Activated naive CD8-positive, alpha-beta T cell treated with anti-CD3 and anti-CD28 coated beads for 36 hours (primary cell): ENCODE data around the gene EBF3. TPM values are rescaled to one million over a fixed set of nuclear protein-coding genes. Genes with fewer than 3 reads are reported as not detected.

Experiments
- DNase-seq: peaks from one replicate; pipeline ENCODE4 v3.0.0; 2021
- H3K27ac Mint-ChIP-seq: one replicate; pipeline ENCODE4 v1.8.0; 2022; ENCODE audit warnings: mild to moderate bottlenecking, moderate library complexity, mixed read lengths
- H3K27me3 Mint-ChIP-seq: one replicate; pipeline ENCODE4 v1.8.0; 2022; ENCODE audit warnings: mild to moderate bottlenecking, mixed read lengths
- H3K36me3 Mint-ChIP-seq: one replicate; pipeline ENCODE4 v1.8.0; 2021; ENCODE audit warnings: mild to moderate bottlenecking, mixed read lengths
- H3K4me1 Mint-ChIP-seq: one replicate; pipeline ENCODE4 v1.8.0; 2021; ENCODE audit warnings: mixed read lengths
- H3K4me3 Mint-ChIP-seq: one replicate; pipeline ENCODE4 v1.8.0; 2022; ENCODE audit warnings: mild to moderate bottlenecking, moderate library complexity, mixed read lengths
- H3K9me3 Mint-ChIP-seq: one replicate; pipeline ENCODE4 v1.8.0; 2022; ENCODE audit warnings: mixed read lengths
- total RNA-seq, 2 experiments: library from RNA; stranded (reverse); gene quantifications; one replicate each; pipeline ENCODE4 v1.2.3, GENCODE V29; 2021

Gene EBF3
- total RNA-seq, 2 experiments from 2014 or later = not detected

GRCh38 chr10:129839285-129840195 is 124.5 kb downstream of the EBF3 start:
- H3K9me3 Mint-ChIP-seq = no peaks in the 10 kb centered on the region
- no peak for DNase-seq
- H3K27me3 Mint-ChIP-seq = no peaks in the 10 kb centered on the region
- H3K27ac Mint-ChIP-seq = no peak overlapping the region
- H3K4me3 Mint-ChIP-seq = no peak overlapping the region
- no peaks in the 10 kb centered on the region for H3K4me1 Mint-ChIP-seq
- H3K36me3 Mint-ChIP-seq = no peaks in the 10 kb centered on the region

- DNase-seq = no peak
- H3K27ac Mint-ChIP-seq = no peak overlapping the region
- H3K4me1 Mint-ChIP-seq = no peaks in the 10 kb centered on the region
- H3K27me3 Mint-ChIP-seq = no peaks in the 10 kb centered on the region
- H3K9me3 Mint-ChIP-seq = no peaks in the 10 kb centered on the region
- no peaks in the 10 kb centered on the region for H3K36me3 Mint-ChIP-seq
- H3K4me3 Mint-ChIP-seq = no peak overlapping the region
Measured at GRCh38 chr10:129838794-129839193, 125.3 kb downstream of the EBF3 start.

DNA sequence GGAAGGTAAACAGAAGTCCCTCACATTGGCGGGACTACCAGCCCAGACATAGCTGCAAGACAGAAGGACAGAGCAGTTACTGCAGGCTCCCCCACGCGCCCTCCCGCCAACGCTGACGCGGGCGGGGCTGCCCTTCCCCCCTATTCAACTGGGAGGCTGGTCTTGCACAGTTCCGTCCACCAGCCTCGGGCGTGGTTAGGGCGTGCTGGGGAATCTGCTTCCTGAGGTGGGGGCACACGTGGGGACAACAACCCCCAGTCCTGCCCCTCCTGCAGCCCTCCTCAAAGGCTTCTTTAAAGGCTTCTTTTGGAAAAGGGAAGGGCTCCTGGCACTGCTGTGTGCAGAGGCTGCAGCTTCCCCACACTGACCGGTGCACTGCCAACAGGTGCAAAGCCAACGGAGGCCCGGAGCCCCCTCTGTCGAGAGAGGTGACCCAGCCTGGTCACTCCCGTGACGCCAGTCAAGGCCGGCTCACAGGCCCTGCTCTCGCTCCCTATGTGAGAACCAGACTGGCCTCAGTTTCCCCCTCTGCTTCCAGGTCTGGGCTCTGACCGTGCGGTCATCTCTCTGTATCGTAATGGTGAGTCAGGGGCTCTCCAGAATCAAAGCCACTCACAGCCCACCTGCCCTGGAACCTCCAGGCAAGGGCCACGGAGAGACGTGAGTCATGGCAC is 126.0 kb downstream of the EBF3 start:
- Mint-ChIP-seq H3K4me1 (no peaks in the 10 kb centered on the region), H3K4me3 (no peak overlapping the region), H3K27me3 (no peaks in the 10 kb centered on the region), H3K27ac (no peak overlapping the region), H3K36me3 (no peaks in the 10 kb centered on the region), H3K9me3 (no peaks in the 10 kb centered on the region)
- no peak for DNase-seq

- Mint-ChIP-seq H3K36me3 (no peaks in the 10 kb centered on the region), H3K9me3 (no peaks in the 10 kb centered on the region), H3K27ac (no peak overlapping the region), H3K4me1 (no peaks in the 10 kb centered on the region), H3K4me3 (no peak overlapping the region), H3K27me3 (no peaks in the 10 kb centered on the region)
- DNase-seq = no peak
Measured at GRCh38 chr10:129836253-129836652, 127.8 kb downstream of the EBF3 start.

- Mint-ChIP-seq H3K27me3 (no peaks in the 10 kb centered on the region), H3K9me3 (no peaks in the 10 kb centered on the region), H3K27ac (no peak overlapping the region), H3K36me3 (no peaks in the 10 kb centered on the region), H3K4me3 (no peak overlapping the region), H3K4me1 (no peaks in the 10 kb centered on the region)
- no peak for DNase-seq
Measured at GRCh38 chr10:129833994-129834739, 129.9 kb downstream of the EBF3 start.

- Mint-ChIP-seq H3K27me3 (no peaks in the 10 kb centered on the region), H3K9me3 (no peaks in the 10 kb centered on the region), H3K4me3 (no peak overlapping the region), H3K4me1 (no peaks in the 10 kb centered on the region), H3K36me3 (no peaks in the 10 kb centered on the region), H3K27ac (no peak overlapping the region)
- DNase-seq = no peak
Measured at GRCh38 chr10:129833468-129833950, 130.6 kb downstream of the EBF3 start.

GRCh38 chr10:129832573-129833467 is 131.3 kb downstream of the EBF3 start:
- no peaks in the 10 kb centered on the region for H3K27me3 Mint-ChIP-seq
- no peaks in the 10 kb centered on the region for H3K36me3 Mint-ChIP-seq
- no peak overlapping the region for H3K27ac Mint-ChIP-seq

DNA sequence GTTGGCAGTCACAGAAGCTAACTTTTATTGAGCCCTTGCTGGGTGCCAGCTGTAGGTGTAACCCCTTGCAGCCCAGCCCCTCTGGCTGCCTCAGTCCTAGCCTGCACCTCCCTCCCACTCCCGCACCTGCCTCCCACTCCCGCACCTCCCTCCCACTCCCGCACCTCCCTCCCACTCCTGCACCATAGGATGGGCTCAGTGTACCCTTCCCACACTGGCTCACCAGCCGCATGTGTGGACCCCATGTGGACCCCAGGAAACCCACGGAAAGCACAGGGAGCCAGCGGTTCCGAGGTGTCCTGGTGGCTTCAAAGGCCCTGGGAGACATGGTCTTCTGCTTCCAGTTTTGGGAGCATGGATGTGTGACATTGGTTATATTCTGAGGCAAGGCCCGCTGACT is 132.9 kb downstream of the EBF3 start:
- Mint-ChIP-seq H3K36me3 (no peaks in the 10 kb centered on the region), H3K9me3 (no peaks in the 10 kb centered on the region), H3K27ac (no peak overlapping the region), H3K4me1 (no peaks in the 10 kb centered on the region), H3K27me3 (no peaks in the 10 kb centered on the region), H3K4me3 (no peak overlapping the region)
- no peak for DNase-seq

More at GRCh38 chr10:129832573-129833467, 131.3 kb downstream of the EBF3 start:
- DNase-seq = no peak
- no peak overlapping the region for H3K4me3 Mint-ChIP-seq
- H3K9me3 Mint-ChIP-seq = no peaks in the 10 kb centered on the region
- no peaks in the 10 kb centered on the region for H3K4me1 Mint-ChIP-seq

DNA sequence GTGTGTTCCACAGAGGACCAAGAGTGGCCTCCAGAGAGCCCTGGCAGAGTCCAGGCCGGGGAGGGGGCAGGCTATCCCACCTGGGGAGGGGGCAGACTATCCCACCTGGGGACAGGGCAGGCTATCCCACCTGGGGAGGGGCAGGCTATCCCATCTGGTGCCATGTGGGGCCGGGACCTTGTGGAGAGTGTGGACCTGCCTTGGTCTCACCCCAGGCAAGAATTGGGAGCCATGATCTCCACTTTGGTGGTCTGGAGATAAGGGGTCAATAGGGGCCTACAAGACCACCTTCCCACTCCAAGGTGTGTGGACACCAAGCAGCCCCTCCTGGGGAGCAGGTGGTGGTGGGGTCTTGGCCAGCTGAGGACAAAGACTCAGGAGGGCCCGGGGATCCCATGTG is 138.2 kb downstream of the EBF3 start:
- no peaks in the 10 kb centered on the region for H3K27me3 Mint-ChIP-seq
- no peaks in the 10 kb centered on the region for H3K36me3 Mint-ChIP-seq
- H3K27ac Mint-ChIP-seq = no peak overlapping the region
- H3K4me1 Mint-ChIP-seq = no peaks in the 10 kb centered on the region
- DNase-seq = no peak
- no peaks in the 10 kb centered on the region for H3K9me3 Mint-ChIP-seq
- no peak overlapping the region for H3K4me3 Mint-ChIP-seq

DNA sequence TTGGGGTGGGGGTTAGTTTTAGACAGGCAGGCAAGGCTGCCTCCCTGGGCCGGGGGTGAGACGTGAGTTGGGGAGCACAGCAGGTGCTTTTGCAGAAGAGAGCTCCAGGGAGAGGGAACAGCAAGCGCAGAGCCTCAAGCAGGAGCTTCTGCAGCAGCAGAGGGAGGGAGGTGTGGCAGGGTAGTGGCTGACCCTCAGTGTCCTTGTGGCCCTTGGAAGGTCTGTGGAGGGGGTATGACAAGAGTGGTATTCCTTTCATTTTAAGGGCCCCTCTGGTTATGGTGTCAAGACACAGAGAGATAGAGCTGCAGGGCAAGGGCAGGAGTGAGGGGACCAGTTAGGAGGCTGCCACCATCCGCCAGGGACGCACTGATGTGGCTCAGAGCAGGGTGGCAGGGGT is 138.9 kb downstream of the EBF3 start:
- Mint-ChIP-seq H3K4me3 (no peak overlapping the region), H3K27ac (no peak overlapping the region), H3K36me3 (no peaks in the 10 kb centered on the region), H3K4me1 (no peaks in the 10 kb centered on the region), H3K9me3 (no peaks in the 10 kb centered on the region), H3K27me3 (no peaks in the 10 kb centered on the region)
- no peak for DNase-seq

- peaks cover 7% of the 10 kb centered on the region for H3K9me3 Mint-ChIP-seq
- no peaks in the 10 kb centered on the region for H3K27me3 Mint-ChIP-seq
- no peaks in the 10 kb centered on the region for H3K4me1 Mint-ChIP-seq
- H3K27ac Mint-ChIP-seq = no peak overlapping the region
- H3K36me3 Mint-ChIP-seq = no peaks in the 10 kb centered on the region
- DNase-seq = no peak
- H3K4me3 Mint-ChIP-seq = no peak overlapping the region
Measured at GRCh38 chr10:129820451-129820850, 143.6 kb downstream of the EBF3 start.

GRCh38 chr10:129816656-129817045 is 147.4 kb downstream of the EBF3 start:
- H3K36me3 Mint-ChIP-seq = no peaks in the 10 kb centered on the region
- no peak overlapping the region for H3K4me3 Mint-ChIP-seq
- no peak overlapping the region for H3K27ac Mint-ChIP-seq
- H3K4me1 Mint-ChIP-seq = no peaks in the 10 kb centered on the region
- peaks cover 3% of the 10 kb centered on the region for H3K27me3 Mint-ChIP-seq
- DNase-seq = no peak
- peaks cover 7% of the 10 kb centered on the region for H3K9me3 Mint-ChIP-seq

DNA sequence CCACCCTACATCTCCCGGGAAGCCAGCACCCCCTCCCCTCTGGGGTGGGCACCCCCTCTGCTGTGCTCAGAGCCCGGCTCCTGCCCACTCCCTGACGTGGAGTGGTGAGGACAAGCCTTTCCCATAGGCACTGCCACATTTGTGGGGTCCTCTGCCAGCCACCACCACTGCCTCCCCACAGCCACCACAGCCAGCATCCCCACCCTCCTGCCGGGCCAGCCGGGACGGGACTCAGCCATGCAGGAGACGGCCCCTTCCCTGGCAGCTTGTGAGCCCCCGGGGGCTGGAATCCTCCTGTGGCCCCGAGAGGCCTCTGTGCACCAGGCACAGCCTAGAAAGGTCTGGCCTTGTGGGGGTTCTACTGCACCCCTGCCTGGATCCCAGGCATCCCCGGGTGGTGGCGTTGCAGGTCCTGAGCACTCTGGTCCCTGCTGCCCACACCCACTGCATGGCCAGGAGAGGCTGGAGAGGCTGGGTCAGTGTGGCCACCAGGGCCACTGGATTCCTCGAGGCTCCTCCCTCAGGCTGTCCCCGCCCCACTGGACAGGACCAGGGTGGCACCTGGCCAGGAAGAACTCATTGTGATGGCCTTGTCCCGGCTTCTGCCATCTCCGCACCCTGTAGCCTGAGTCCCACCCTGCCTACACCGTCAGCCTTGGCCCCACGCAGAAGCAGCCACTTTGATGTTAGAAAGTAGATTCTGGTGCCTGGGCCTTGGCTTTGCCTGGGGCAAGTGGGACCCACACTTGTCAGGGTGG is 148.0 kb downstream of the EBF3 start:
- H3K4me3 Mint-ChIP-seq = no peak overlapping the region
- peaks cover 3% of the 10 kb centered on the region for H3K27me3 Mint-ChIP-seq
- H3K9me3 Mint-ChIP-seq = peaks cover 7% of the 10 kb centered on the region
- no peaks in the 10 kb centered on the region for H3K4me1 Mint-ChIP-seq
- no peak overlapping the region for H3K27ac Mint-ChIP-seq
- H3K36me3 Mint-ChIP-seq = no peaks in the 10 kb centered on the region
- DNase-seq = no peak
